Naive thymus-derived CD8-positive, alpha-beta T cell (primary cell): ENCODE results near the gene TBC1D4. TPM values are rescaled to one million over a fixed set of nuclear protein-coding genes. Genes with fewer than 3 reads are reported as not detected.

Experiments
- ATAC-seq, 2 donors: fragments of 150-1000 bp; cut with Tn5 transposase in 1 of 2; sonication (Bioruptor Pico), chemical (Tn5 transposase) in 1 of 2; 1 replicate in 1 of 2; 2 replicates in 1 of 2; pipeline ENCODE4 v1.10.0; 2021; ENCODE audit warnings: mild to moderate bottlenecking in 2 of 2, moderate library complexity in 2 of 2
- POLR2A ChIA-PET: fragments of 350-600 bp; sonication (Branson Sonifier 250); formaldehyde crosslinking; loops from one replicate; lab custom pipeline; 2021; ENCODE audit warnings: antibody characterized with exemption; lab: Charles Lee
- DNase-seq, 10 donors: peaks; one replicate each; pipeline versions ENCODE4 v3.0.0 to v3.0.0-alpha.2; 2020 to 2022
- H3K27ac Mint-ChIP-seq, 10 donors: one replicate each; pipeline ENCODE4 v1.8.0; 2020 to 2022; ENCODE audit warnings: mild to moderate bottlenecking in 10 of 10, mixed read lengths in 10 of 10, moderate library complexity in 4 of 10, inconsistent platforms in 1 of 10
- H3K27me3 Mint-ChIP-seq, 5 donors: one replicate each; pipeline ENCODE4 v1.8.0; 2021 to 2022; ENCODE audit warnings: mixed read lengths in 5 of 5
- H3K36me3 Mint-ChIP-seq, 3 donors: one replicate each; pipeline ENCODE4 v1.8.0; 2020 to 2022; ENCODE audit warnings: mixed read lengths in 3 of 3, mild to moderate bottlenecking in 2 of 3, inconsistent platforms in 1 of 3
- H3K4me1 Mint-ChIP-seq, 4 donors: one replicate each; pipeline ENCODE4 v1.8.0; 2021 to 2022; ENCODE audit warnings: mixed read lengths in 4 of 4
- H3K4me3 Mint-ChIP-seq, 10 donors: one replicate each; pipeline ENCODE4 v1.8.0; 2020 to 2022; ENCODE audit warnings: mild to moderate bottlenecking in 10 of 10, mixed read lengths in 10 of 10, moderate library complexity in 6 of 10, inconsistent platforms in 1 of 10
- H3K9me3 Mint-ChIP-seq, 9 donors: one replicate each; pipeline ENCODE4 v1.8.0; 2020 to 2022; ENCODE audit warnings: mixed read lengths in 9 of 9, mild to moderate bottlenecking in 3 of 9, inconsistent platforms in 1 of 9, moderate library complexity in 1 of 9
- polyA plus RNA-seq, 3 donors: library from polyadenylated mRNA; unstranded; fragments of 300-500 nt; fragmentation: Illumina TruSeq; gene quantifications; one replicate each; pipeline ENCODE4 v1.2.3, GENCODE V29; 2021
- total RNA-seq, 8 experiments: library from RNA in 2 of 8; stranded (reverse) in 2 of 8; gene quantifications; one replicate each; pipeline ENCODE4 v1.2.3 and lab custom pipeline; 2021 to 2026

The TBC1D4 gene
- total RNA-seq, result 10 to 100 TPM; 57.5 to 58.1 TPM
- 10 to 100 TPM; 11.8 to 19.3 (median 14.2) TPM for polyA plus RNA-seq
- total RNA-seq (lab: John Stamatoyannopoulos, UW), result 151 to 241 (median 201) reads per million in 6 experiments

GRCh38 chr13:75482070-75482819 lies at the start of gene TBC1D4:
TSS of gene TBC1D4 (minus strand) at chr13:75482169. CDS start at chr13:75481767, 402 bp downstream.
- ATAC-seq, result peak; percentile 68 to 76
- Mint-ChIP-seq H3K36me3 (peaks cover 0 to 5% (median 2%) of the 10 kb centered on the region in 3 donors), H3K4me3 (peak within 1 kb of the TSS; percentile 88 to 100 (median 94)), H3K27me3 (peaks cover 35 to 79% (median 68%) of the 10 kb centered on the region in 5 donors), H3K4me1 (peaks cover 7 to 21% (median 14%) of the 10 kb centered on the region in 4 donors), H3K27ac (peak within 1 kb of the TSS in 2 of 10 donors; percentile 21 to 70), H3K9me3 (no peaks in the 10 kb centered on the region)
- peak in 9 of 10 donors; percentile 6 to 69 (median 35) for DNase-seq
- POLR2A ChIA-PET, result no interaction called here

GRCh38 chr13:75530549-75530961 lies 48.6 kb upstream of the TBC1D4 start:
- Mint-ChIP-seq H3K27me3 (no peaks in the 10 kb centered on the region), H3K9me3 (peaks cover 0 to 3% (median 0%) of the 10 kb centered on the region in 9 donors), H3K27ac (no peak overlapping the region), H3K4me3 (peak overlapping the region in 3 of 10 donors; percentile 19 to 33 (median 31)), H3K36me3 (peaks cover 9 to 63% (median 31%) of the 10 kb centered on the region in 3 donors), H3K4me1 (peaks cover 19 to 59% (median 50%) of the 10 kb centered on the region in 4 donors)
- POLR2A ChIA-PET, result interaction anchor here (1.4 kb wide), 1 partner anchor 20 kb away, joined by 3 read pairs; the partner anchor contains the start of gene UCHL3
- ATAC-seq (peak; percentile 33 to 35), DNase-seq (peak in 1 of 10 donors; percentile 5)

GRCh38 chr13:75521956-75522355 lies 40.0 kb upstream of the TBC1D4 start:
- Mint-ChIP-seq H3K9me3 (peaks cover 0 to 10% (median 2%) of the 10 kb centered on the region in 9 donors), H3K27ac (peak overlapping the region in 1 of 10 donors; percentile 13), H3K4me3 (no peak overlapping the region), H3K4me1 (peaks cover 0 to 2% (median under 1%) of the 10 kb centered on the region in 4 donors), H3K27me3 (no peaks in the 10 kb centered on the region), H3K36me3 (peaks cover 9 to 16% (median 10%) of the 10 kb centered on the region in 3 donors)
- POLR2A ChIA-PET, result no interaction called here
- DNase-seq (no peak), ATAC-seq (no peak)

GRCh38 chr13:75518439-75519088 lies 36.6 kb upstream of the TBC1D4 start:
- ATAC-seq (no peak), DNase-seq (peak in 1 of 10 donors; percentile 60)
- peaks cover 0 to 8% (median under 1%) of the 10 kb centered on the region in 4 donors for H3K4me1 Mint-ChIP-seq
- POLR2A ChIA-PET, result no interaction called here
- H3K9me3 Mint-ChIP-seq, result peaks cover 0 to 11% (median 2%) of the 10 kb centered on the region in 9 donors
- H3K4me3 Mint-ChIP-seq, result no peak overlapping the region
- peaks cover under 1 to 7% (median 3%) of the 10 kb centered on the region in 5 donors for H3K27me3 Mint-ChIP-seq
- H3K27ac Mint-ChIP-seq, result no peak overlapping the region
- peaks cover 0 to 5% (median 0%) of the 10 kb centered on the region in 3 donors for H3K36me3 Mint-ChIP-seq

DNA sequence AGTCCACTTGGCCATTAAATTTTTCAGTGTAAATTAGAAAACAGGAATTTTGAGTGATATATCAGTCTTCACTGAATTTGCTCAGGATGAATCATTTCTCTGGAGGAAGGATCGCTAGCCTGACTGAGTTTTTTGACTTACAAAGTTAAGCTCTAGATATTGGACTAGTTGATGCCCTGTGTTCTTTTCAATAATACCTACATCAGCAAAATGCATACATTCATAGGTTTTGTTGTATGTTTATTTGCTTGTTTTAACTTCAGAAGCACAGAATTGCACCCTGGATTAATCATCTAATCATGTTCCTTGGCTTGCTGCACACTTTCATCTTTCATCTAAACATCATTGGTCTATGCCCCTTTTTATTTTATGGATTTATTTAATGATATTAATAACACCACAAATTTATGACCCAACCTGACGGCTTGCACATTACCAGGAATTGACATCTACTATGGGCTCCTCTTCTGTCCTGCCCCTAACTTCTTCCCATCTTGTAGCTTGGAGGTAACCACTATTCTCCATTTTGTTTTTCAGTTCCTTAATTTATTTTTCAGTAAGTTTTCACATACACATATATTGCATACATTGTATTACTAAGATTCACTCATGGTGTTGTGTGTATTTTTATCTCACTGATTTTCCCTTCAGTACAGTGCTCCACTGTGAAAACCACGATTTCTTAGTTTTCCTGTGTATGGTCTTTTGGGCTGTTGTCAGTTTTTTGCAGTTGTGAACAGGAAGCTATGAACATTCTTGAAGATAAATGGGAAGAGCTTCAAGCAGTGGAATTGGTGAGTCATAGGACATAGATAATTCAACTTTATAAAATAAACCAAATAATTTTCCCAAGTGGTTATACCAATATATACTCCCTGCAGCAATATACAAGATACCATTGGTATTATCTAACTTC lies 32.4 kb upstream of the TBC1D4 start:
- Mint-ChIP-seq H3K27ac (no peak overlapping the region), H3K36me3 (no peaks in the 10 kb centered on the region), H3K27me3 (peaks cover 4 to 12% (median 7%) of the 10 kb centered on the region in 5 donors), H3K9me3 (peaks cover 0 to 4% (median 0%) of the 10 kb centered on the region in 9 donors), H3K4me3 (no peak overlapping the region), H3K4me1 (peaks cover 0 to 24% (median 0%) of the 10 kb centered on the region in 4 donors)
- POLR2A ChIA-PET, result no interaction called here
- DNase-seq, result no peak
- no peak for ATAC-seq

GRCh38 chr13:75513271-75513670 lies 31.3 kb upstream of the TBC1D4 start:
- DNase-seq, result no peak
- ATAC-seq, result no peak
- peaks cover 4 to 12% (median 7%) of the 10 kb centered on the region in 5 donors for H3K27me3 Mint-ChIP-seq
- H3K27ac Mint-ChIP-seq, result no peak overlapping the region
- H3K9me3 Mint-ChIP-seq, result peaks cover 0 to 4% (median 0%) of the 10 kb centered on the region in 9 donors
- H3K4me1 Mint-ChIP-seq, result peaks cover 0 to 24% (median 0%) of the 10 kb centered on the region in 4 donors
- H3K36me3 Mint-ChIP-seq, result no peaks in the 10 kb centered on the region
- H3K4me3 Mint-ChIP-seq, result no peak overlapping the region
- POLR2A ChIA-PET, result no interaction called here

GRCh38 chr13:75512253-75512652 lies 30.3 kb upstream of the TBC1D4 start:
- H3K27ac Mint-ChIP-seq, result no peak overlapping the region
- peaks cover 0 to 24% (median 0%) of the 10 kb centered on the region in 4 donors for H3K4me1 Mint-ChIP-seq
- H3K9me3 Mint-ChIP-seq, result peaks cover 0 to 4% (median 0%) of the 10 kb centered on the region in 9 donors
- POLR2A ChIA-PET, result no interaction called here
- H3K36me3 Mint-ChIP-seq, result no peaks in the 10 kb centered on the region
- ATAC-seq (no peak), DNase-seq (no peak)
- H3K27me3 Mint-ChIP-seq, result peaks cover 4 to 12% (median 7%) of the 10 kb centered on the region in 5 donors
- no peak overlapping the region for H3K4me3 Mint-ChIP-seq

- POLR2A ChIA-PET, result no interaction called here
- DNase-seq, result no peak
- Mint-ChIP-seq H3K36me3 (no peaks in the 10 kb centered on the region), H3K4me3 (no peak overlapping the region), H3K27ac (no peak overlapping the region), H3K9me3 (peaks cover 0 to 4% (median 0%) of the 10 kb centered on the region in 9 donors), H3K27me3 (peaks cover 4 to 12% (median 7%) of the 10 kb centered on the region in 5 donors), H3K4me1 (peaks cover 0 to 24% (median 0%) of the 10 kb centered on the region in 4 donors)
- ATAC-seq, result no peak
Measured at GRCh38 chr13:75511051-75511625, 29.2 kb upstream of the TBC1D4 start.

DNA sequence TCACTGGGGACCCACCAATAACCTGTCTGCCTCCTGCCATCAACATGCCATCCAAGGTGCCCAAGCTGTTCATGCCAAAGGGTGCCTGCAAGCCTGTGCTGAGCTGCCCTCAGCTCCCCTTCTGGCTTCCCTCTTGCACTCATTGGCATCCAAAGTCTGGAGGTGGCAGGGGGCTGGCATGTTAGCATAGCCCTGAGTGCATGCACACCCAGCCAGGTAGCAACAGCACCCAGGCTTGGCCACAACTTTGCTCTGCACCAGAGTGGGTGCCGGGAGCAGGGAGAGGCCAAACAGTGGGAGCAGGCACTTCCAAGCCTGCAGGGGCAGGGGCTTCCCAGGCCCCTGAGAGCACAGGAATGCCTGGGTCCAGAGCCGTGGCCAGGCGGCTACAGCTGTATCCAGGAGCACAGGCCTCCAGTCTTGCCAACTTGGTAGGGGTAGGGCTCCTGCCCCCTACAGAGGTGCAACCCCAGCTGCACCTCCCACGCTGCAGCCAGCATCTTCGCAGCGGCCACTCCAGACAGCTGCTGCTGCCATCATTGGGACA lies 26.1 kb upstream of the TBC1D4 start:
- Mint-ChIP-seq H3K36me3 (no peaks in the 10 kb centered on the region), H3K4me3 (no peak overlapping the region), H3K27ac (no peak overlapping the region), H3K27me3 (peaks cover 0 to 5% (median 3%) of the 10 kb centered on the region in 5 donors), H3K4me1 (peaks cover 0 to 11% (median 0%) of the 10 kb centered on the region in 4 donors), H3K9me3 (no peaks in the 10 kb centered on the region)
- DNase-seq (no peak), ATAC-seq (no peak)
- POLR2A ChIA-PET, result no interaction called here

DNA sequence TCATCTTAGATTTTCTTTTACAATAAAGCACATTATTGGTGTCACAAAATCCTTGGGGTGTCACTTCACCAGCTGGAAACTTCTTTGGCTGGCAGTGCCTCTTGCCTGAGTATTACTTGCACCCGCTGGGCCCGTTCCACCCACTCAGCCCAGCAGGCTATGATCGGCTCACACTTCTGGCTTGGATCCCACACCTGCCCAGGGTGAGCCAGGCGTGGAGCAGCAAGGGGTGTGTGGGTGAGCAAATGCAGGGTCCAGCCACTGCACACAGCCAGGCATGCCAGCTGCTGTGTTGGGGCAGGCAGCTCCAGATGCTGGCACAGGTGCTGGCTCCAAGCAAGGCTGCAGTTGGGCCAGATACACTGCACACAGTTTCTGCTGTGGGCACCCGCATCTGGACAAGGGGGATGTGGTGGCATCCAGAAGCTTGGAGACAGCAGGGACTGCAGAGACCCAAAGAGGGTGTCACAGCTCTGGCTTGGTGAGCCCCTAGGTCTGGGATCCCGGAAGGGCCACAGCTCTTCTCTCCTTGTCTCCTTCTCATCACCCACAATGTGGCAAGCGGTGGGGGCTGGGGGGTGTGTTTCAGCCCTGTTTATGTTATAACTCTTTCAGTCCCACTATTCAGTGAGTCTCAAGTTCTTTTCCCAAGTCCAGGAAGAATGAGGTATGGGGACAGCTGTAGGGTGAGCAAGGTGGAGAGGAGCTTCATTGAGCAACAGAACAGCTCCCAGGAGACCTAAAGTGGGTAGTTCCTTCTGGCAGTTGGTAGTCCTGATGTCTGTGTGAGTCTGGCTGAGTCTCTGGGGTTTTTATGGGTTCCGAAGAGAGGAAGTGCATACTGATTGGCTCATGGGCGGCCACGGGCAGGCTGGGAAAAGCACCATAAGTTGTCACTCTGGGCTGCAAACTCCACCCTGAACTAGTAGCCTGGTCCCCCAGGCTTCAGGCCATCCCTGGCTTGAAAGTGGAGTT lies 25.3 kb upstream of the TBC1D4 start:
- peaks cover 0 to 5% (median 0%) of the 10 kb centered on the region in 4 donors for H3K4me1 Mint-ChIP-seq
- POLR2A ChIA-PET, result no interaction called here
- ATAC-seq (no peak), DNase-seq (no peak)
- H3K4me3 Mint-ChIP-seq, result no peak overlapping the region
- H3K27me3 Mint-ChIP-seq, result peaks cover 0 to 3% (median 0%) of the 10 kb centered on the region in 5 donors
- H3K36me3 Mint-ChIP-seq, result no peaks in the 10 kb centered on the region
- no peaks in the 10 kb centered on the region for H3K9me3 Mint-ChIP-seq
- H3K27ac Mint-ChIP-seq, result no peak overlapping the region
